H1 (cell line): ENCODE results near the gene OR6C65. TPM values are rescaled to one million over a fixed set of nuclear protein-coding genes. Genes with fewer than 3 reads are reported as not detected.
"Not testable (repeated sequence)": the region's sequence is repeated elsewhere in the genome, so short reads cannot be mapped to it uniquely, and the experiment has no call there.

Experiments
- CTCF ChIA-PET: fragments of 300-600 bp; sonication (Branson Sonifier 250); formaldehyde crosslinking; loops from one replicate; lab custom pipeline; 2021; ENCODE audit not compliant: partially characterized antibody; lab: Charles Lee
- POLR2A ChIA-PET: fragments of 300-600 bp; sonication (Branson Sonifier 250); formaldehyde crosslinking; loops from one replicate; lab custom pipeline; 2021; ENCODE audit warnings: inconsistent platforms; ENCODE audit not compliant: partially characterized antibody; lab: Charles Lee
- DNase-seq, 2 experiments: peaks; one replicate each; pipeline versions ENCODE4 v3.0.0 to v3.0.0-alpha.2; 2010 to 2022; ENCODE audit warnings: low spot score in 2 of 2, low read depth in 1 of 2, mixed read lengths in 1 of 2
- FAIRE-seq: peaks from 2 replicates; lab custom pipeline; 2011; peaks lifted over from hg19 to GRCh38; lab: Jason Lieb, UNC
- H2AFZ ChIP-seq: 2 replicates; pipeline ENCODE4 v1.8.1; 2012; ENCODE audit warnings: low read length, inconsistent platforms
- H2AK5ac ChIP-seq: 2 replicates; pipeline ENCODE4 v1.6.1; 2013; ENCODE audit warnings: low read depth, low read length
- H2BK120ac ChIP-seq: replicated peaks from 2 replicates; pipeline ENCODE3; 2013; ENCODE audit warnings: low read depth, low read length, inconsistent platforms
- H2BK12ac ChIP-seq: 2 replicates; pipeline ENCODE4 v1.6.1; 2013; ENCODE audit warnings: low read depth, low read length
- H2BK15ac ChIP-seq: 2 replicates; pipeline ENCODE4 v1.6.1; 2013; ENCODE audit warnings: low read length
- H2BK20ac ChIP-seq: 2 replicates; pipeline ENCODE4 v1.6.1; 2013; ENCODE audit warnings: low read length
- H2BK5ac ChIP-seq: 2 replicates; pipeline ENCODE4 v1.6.1; 2013; ENCODE audit warnings: low read depth, low read length
- H3K14ac ChIP-seq: 2 replicates; pipeline ENCODE4 v1.6.1; 2013; ENCODE audit warnings: inconsistent platforms; ENCODE audit not compliant: insufficient read length
- H3K18ac ChIP-seq: 2 replicates; pipeline ENCODE4 v1.6.1; 2013; ENCODE audit warnings: low read length; ENCODE audit errors: extremely low read depth
- H3K23ac ChIP-seq: 2 replicates; pipeline ENCODE4 v1.6.1; 2013; ENCODE audit warnings: inconsistent platforms; ENCODE audit not compliant: insufficient read length
- H3K23me2 ChIP-seq: 2 replicates; pipeline ENCODE4 v1.6.1; 2013; ENCODE audit warnings: low read depth, low read length
- H3K27ac ChIP-seq: 2 replicates; pipeline ENCODE4 v1.6.1; 2011; ENCODE audit warnings: low read depth, low read length, inconsistent platforms
- H3K27me3 ChIP-seq, 4 experiments: replicated peaks in 1 of 4; 1 replicate in 1 of 4; 2 replicates in 3 of 4; pipeline versions ENCODE4 v1.6.1 to v1.8.1; 2011 to 2013; ENCODE audit warnings: low read length in 3 of 4, mild to moderate bottlenecking in 3 of 4, inconsistent platforms in 2 of 4, mixed read lengths in 2 of 4, moderate library complexity in 1 of 4; ENCODE audit not compliant: control insufficient read depth in 3 of 4, insufficient read depth in 3 of 4; ENCODE audit errors: extremely low read depth in 1 of 4
- H3K36me3 ChIP-seq, 4 experiments: 2 replicates each; pipeline versions ENCODE4 v1.6.1 to v1.8.1; 2011 to 2013; ENCODE audit warnings: mild to moderate bottlenecking in 4 of 4, low read length in 3 of 4, moderate library complexity in 2 of 4, control low read depth in 1 of 4, inconsistent platforms in 1 of 4; ENCODE audit not compliant: insufficient read depth in 4 of 4, control insufficient read depth in 2 of 4
- H3K4ac ChIP-seq: replicated peaks from 2 replicates; pipeline ENCODE3; 2013; ENCODE audit warnings: low read length, low read depth, mixed read lengths, inconsistent platforms; ENCODE audit not compliant: insufficient read length
- H3K4me1 ChIP-seq, 4 experiments: replicated peaks in 1 of 4; 1 replicate in 1 of 4; 2 replicates in 3 of 4; pipeline versions ENCODE4 v1.6.1 to v1.8.1; 2011 to 2013; ENCODE audit warnings: low read length in 3 of 4, inconsistent platforms in 2 of 4, mixed read lengths in 1 of 4; ENCODE audit not compliant: insufficient read depth in 4 of 4, control insufficient read depth in 3 of 4
- H3K4me2 ChIP-seq, 2 experiments: 2 replicates each; pipeline versions ENCODE4 v1.6.1 to v1.8.1; 2011 to 2013; ENCODE audit warnings: low read depth in 2 of 2, low read length in 2 of 2, control low read depth in 1 of 2, inconsistent platforms in 1 of 2, mild to moderate bottlenecking in 1 of 2; ENCODE audit not compliant: insufficient read depth in 1 of 2
- H3K4me3 ChIP-seq, 4 experiments: fragments of 200-600, 300-600 bp in 1 of 4; sonication (generic), shearing (Covaris generic), sonication (Bioruptor Twin) in 1 of 4; 2 replicates each; pipeline versions ENCODE4 v1.5.1 to v1.8.1; 2011 to 2016; ENCODE audit warnings: low read length in 4 of 4, low read depth in 3 of 4, control low read depth in 2 of 4, inconsistent platforms in 2 of 4, mild to moderate bottlenecking in 2 of 4, mixed read lengths in 1 of 4, moderate library complexity in 1 of 4; ENCODE audit not compliant: insufficient read depth in 2 of 4; ENCODE audit errors: extremely low read depth in 1 of 4
- H3K56ac ChIP-seq: replicated peaks from 2 replicates; pipeline ENCODE3; 2013; ENCODE audit warnings: low read depth, mild to moderate bottlenecking, mixed read lengths, low read length, inconsistent platforms; ENCODE audit not compliant: insufficient read length
- H3K79me1 ChIP-seq: 2 replicates; pipeline ENCODE4 v1.6.1; 2013; ENCODE audit warnings: low read depth, low read length, control low read depth
- H3K79me2 ChIP-seq, 2 experiments: 2 replicates each; pipeline versions ENCODE4 v1.6.1 to v1.8.1; 2012 to 2013; ENCODE audit warnings: low read length in 2 of 2, mild to moderate bottlenecking in 2 of 2, inconsistent platforms in 1 of 2; ENCODE audit not compliant: insufficient read depth in 2 of 2, control insufficient read depth in 1 of 2
- H3K9ac ChIP-seq, 4 experiments: replicated peaks in 1 of 4; 1 replicate in 1 of 4; 2 replicates in 3 of 4; pipeline versions ENCODE4 v1.6.1 to v1.8.1; 2011 to 2013; ENCODE audit warnings: low read depth in 3 of 4, low read length in 3 of 4, control low read depth in 2 of 4, mild to moderate bottlenecking in 2 of 4, moderate library complexity in 2 of 4, inconsistent platforms in 1 of 4; ENCODE audit errors: extremely low read depth in 1 of 4
- H3K9me3 ChIP-seq, 2 experiments: 2 replicates each; pipeline versions ENCODE4 v1.6.1 to v1.8.1; 2012 to 2013; ENCODE audit warnings: mild to moderate bottlenecking in 2 of 2, moderate library complexity in 2 of 2, control low read depth in 1 of 2, inconsistent platforms in 1 of 2, low read depth in 1 of 2, low read length in 1 of 2, mixed read lengths in 1 of 2; ENCODE audit not compliant: insufficient read depth in 2 of 2
- H4K20me1 ChIP-seq, 2 experiments: replicated peaks in 1 of 2; 2 replicates each; pipeline versions ENCODE3 to v1.8.1; 2011 to 2013; ENCODE audit warnings: inconsistent platforms in 2 of 2, low read length in 2 of 2, mild to moderate bottlenecking in 1 of 2; ENCODE audit not compliant: insufficient read depth in 2 of 2, control insufficient read depth in 1 of 2
- H4K5ac ChIP-seq: 2 replicates; pipeline ENCODE4 v1.6.1; 2013; ENCODE audit warnings: low read length, low read depth, mixed read lengths, inconsistent platforms; ENCODE audit not compliant: insufficient read length
- H4K8ac ChIP-seq: 2 replicates; pipeline ENCODE4 v1.8.0; 2013; ENCODE audit warnings: mild to moderate bottlenecking, moderate library complexity, low read length, inconsistent platforms; ENCODE audit not compliant: insufficient read depth; ENCODE audit errors: extremely low read depth
- H4K91ac ChIP-seq: replicated peaks from 2 replicates; pipeline ENCODE3; 2013; ENCODE audit warnings: low read length, mixed read lengths, inconsistent platforms; ENCODE audit not compliant: insufficient read length
- WGBS, 2 experiments: shearing (Covaris generic) in 1 of 2; methylation state at CpG; one replicate each; pipeline versions ENCODE4 v1.1.6 to v1.1.7; 2013 to 2015; ENCODE audit warnings: low lambda C conversion rate in 2 of 2, mixed read lengths in 2 of 2, inconsistent platforms in 1 of 2, low coverage in 1 of 2, missing lambda C conversion rate in 1 of 2; ENCODE audit not compliant: insufficient replicate concordance in 2 of 2, insufficient coverage in 1 of 2, insufficient read length in 1 of 2; ENCODE audit errors: extremely low coverage in 1 of 2, missing lambda C conversion rate in 1 of 2; 5-methylcytosine and 5-hydroxymethylcytosine counted together
- polyA plus RNA-seq, 7 experiments: library from polyadenylated mRNA; depleted of rRNA in 3 of 7; stranded (reverse) in 5 of 7; unstranded in 2 of 7; fragments of >200 nt in 5 of 7; fragments of 200-250 nt in 2 of 7; gene quantifications; 1 replicate in 5 of 7; 2 replicates in 1 of 7; 4 replicates in 1 of 7; pipeline versions ENCODE4 v1.2.1 to v1.2.3, GENCODE V29; 2011 to 2013; ENCODE audit warnings: missing spikeins in 2 of 7, mixed read lengths in 2 of 7
- total RNA-seq: library from RNA; stranded (reverse); fragmentation: NEBNext Ultra II Directional; extraction: Animal tissue kit (Norgen Biotek cat#: 25700); gene quantifications from 2 replicates; pipeline ENCODE4 v1.2.1, GENCODE V29; 2021

Gene OR6C65
- total and polyA plus RNA-seq, 2 of the 8 experiments (the other 6 are each of a cell fraction or from before 2014, with no cell fraction given): not detected

- H3K56ac ChIP-seq, H3K4me3 ChIP-seq, H3K27me3 ChIP-seq, H2BK120ac ChIP-seq, H2AFZ ChIP-seq, H2BK12ac ChIP-seq, H3K9me3 ChIP-seq, H4K8ac ChIP-seq, H2BK20ac ChIP-seq, H3K23me2 ChIP-seq, H3K23ac ChIP-seq, H2AK5ac ChIP-seq, H3K36me3 ChIP-seq, H3K18ac ChIP-seq, H4K5ac ChIP-seq, H3K14ac ChIP-seq, H2BK5ac ChIP-seq, H3K27ac ChIP-seq, H3K4me1 ChIP-seq, FAIRE-seq, H4K91ac ChIP-seq, H2BK15ac ChIP-seq, CTCF ChIA-PET, H3K79me2 ChIP-seq, H3K79me1 ChIP-seq, H3K9ac ChIP-seq, H4K20me1 ChIP-seq, H3K4ac ChIP-seq: not testable (repeated sequence)
- POLR2A ChIA-PET: interaction anchor here (0.5 kb wide), 1 partner anchor 24 kb away, joined by 3 read pairs; no protein-coding TSS in a partner anchor
- peak overlapping the region in 1 of 2 experiments; percentile 28; a peak in 1 of 4 replicates for H3K4me2 ChIP-seq
- peak in 1 of 2 experiments; percentile 60 for DNase-seq
- 81% methylated on average over 11 of the region's 11 CpGs; no CpG with 5 or more reads in 1 of the 2 experiments for WGBS, 2 experiments
Observed at GRCh38 chr12:55414396-55414823, 14.1 kb downstream of the OR6C65 start.

- H2BK15ac ChIP-seq, H2AK5ac ChIP-seq, H3K23ac ChIP-seq, H3K27me3 ChIP-seq, H2BK120ac ChIP-seq, H3K79me2 ChIP-seq, H3K4me2 ChIP-seq, H2BK20ac ChIP-seq, FAIRE-seq, H4K20me1 ChIP-seq, H3K18ac ChIP-seq, H3K9ac ChIP-seq, H3K4me1 ChIP-seq, H3K14ac ChIP-seq, H3K9me3 ChIP-seq, H3K23me2 ChIP-seq, H3K36me3 ChIP-seq, H4K91ac ChIP-seq, H2BK5ac ChIP-seq, CTCF ChIA-PET, H3K4ac ChIP-seq, H4K5ac ChIP-seq, H3K56ac ChIP-seq, DNase-seq, H3K79me1 ChIP-seq, H2BK12ac ChIP-seq, H4K8ac ChIP-seq, H3K27ac ChIP-seq: not testable (repeated sequence)
- peak overlapping the region in 1 of 4 experiments; percentile 43; a peak in 1 of 8 replicates for H3K4me3 ChIP-seq
- no CpG with 5 or more reads among the region's 34 CpGs for WGBS, 2 experiments
- 0 out of 2 replicates have a peak overlapping the region, but pooled peaks have one; percentile 31 for H2AFZ ChIP-seq
- POLR2A ChIA-PET: interaction anchor here (0.5 kb wide), 1 partner anchor 24 kb away, joined by 3 read pairs; no protein-coding TSS in a partner anchor
Observed at GRCh38 chr12:55414889-55415288, 14.6 kb downstream of the OR6C65 start.
